Sciatic nerve (tissue), 2 donors: ENCODE data around the gene CTBS. TPM values are rescaled to one million over a fixed set of nuclear protein-coding genes. Genes with fewer than 3 reads are reported as not detected.
"Not testable (repeated sequence)": the region's sequence is repeated elsewhere in the genome, so short reads cannot be mapped to it uniquely, and the experiment has no call there.

Experiments used
- ATAC-seq: fragments of 200-7000 bp; cut with Tn5 transposase; one replicate; pipeline ENCODE4 v1.9.1; 2020; ENCODE audit warnings: mild to moderate bottlenecking, moderate library complexity
- DNase-seq: peaks from one replicate; pipeline ENCODE4 v3.0.0-alpha.2; 2020; ENCODE audit warnings: low spot score
- intact Hi-C: fragments of 100-400 bp; cut with DNase I; formaldehyde crosslinking; loops from one replicate; pipeline ENCODE4 v1.14.2; 2022
- total RNA-seq: library from RNA; stranded (reverse); fragmentation: NEBNext Ultra II Directional; extraction: Animal tissue kit (Norgen Biotek cat#: 25700); gene quantifications from one replicate; pipeline ENCODE4 v1.2.1, GENCODE V29; 2021
- donor health status: DM: no; HTN: no; CAD: no.
- donor health status: DM: no; HTN: no; CAD: no.

The CTBS gene
- total RNA-seq, 1 donor from 2014 or later: 18.1 TPM

DNA sequence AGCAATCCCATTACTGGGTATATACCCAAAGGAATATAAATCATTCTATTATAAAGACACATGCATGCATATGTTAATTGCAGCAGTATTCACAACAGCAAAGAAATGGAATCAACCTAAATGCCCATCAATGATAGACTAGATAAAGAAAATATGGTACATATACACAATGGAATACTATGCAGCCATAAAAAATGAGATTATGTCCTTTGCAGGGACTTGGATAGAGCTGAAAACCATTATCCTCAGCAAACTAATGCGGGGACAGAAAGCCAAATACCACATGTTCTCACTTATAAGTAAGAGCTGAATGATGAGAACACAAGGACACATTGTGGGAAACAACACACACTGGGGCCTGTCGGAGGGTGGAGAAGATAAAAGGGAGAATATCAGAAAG is 20.7 kb upstream of the CTBS start:
- ATAC-seq, intact Hi-C loops: not testable (repeated sequence)

DNA sequence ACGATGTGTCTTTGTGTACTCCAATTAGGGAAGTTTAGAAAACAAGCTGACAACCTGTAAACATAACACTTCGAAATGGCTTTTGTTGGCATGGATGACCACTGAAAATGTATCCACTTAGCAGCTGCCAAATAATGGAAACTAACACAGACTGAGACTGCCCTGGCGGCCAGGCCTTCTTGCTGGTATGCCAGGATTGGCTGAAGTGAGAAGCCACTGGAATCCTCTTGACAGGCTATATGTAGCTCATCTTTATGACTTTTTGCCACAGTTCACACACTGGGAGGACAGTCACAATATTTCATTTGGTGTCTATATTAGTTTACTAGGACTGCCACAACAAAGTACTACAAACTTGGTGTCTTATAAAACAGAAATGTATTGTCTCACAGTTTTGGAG is 12.9 kb upstream of the CTBS start:
- intact Hi-C loops: no loop called here
- no peak for DNase-seq
- ATAC-seq: no peak

More for the DNA sequence above, 20.7 kb upstream of the CTBS start:
- DNase-seq: not testable (repeated sequence)

DNA sequence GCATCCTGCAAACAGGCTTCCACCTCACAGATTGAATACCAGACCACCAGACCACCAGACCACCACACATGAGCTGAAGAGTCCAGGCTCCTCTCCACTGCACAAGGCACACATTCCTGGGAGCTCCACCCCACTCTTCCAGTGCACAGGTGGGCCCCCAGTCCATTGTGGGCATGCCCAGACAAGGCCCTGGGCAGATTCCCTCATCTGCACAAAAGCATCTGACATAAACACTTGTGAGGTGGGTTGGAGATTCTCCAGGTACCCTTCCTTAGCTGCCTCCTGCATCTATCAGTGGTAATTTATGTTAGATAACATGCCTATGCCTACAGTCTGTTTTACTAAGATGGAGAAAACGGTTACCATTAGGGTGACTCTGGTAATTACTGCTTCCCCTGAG is 11.6 kb upstream of the CTBS start:
- ATAC-seq (no peak), DNase-seq (no peak)
- intact Hi-C loops: no loop called here

DNA sequence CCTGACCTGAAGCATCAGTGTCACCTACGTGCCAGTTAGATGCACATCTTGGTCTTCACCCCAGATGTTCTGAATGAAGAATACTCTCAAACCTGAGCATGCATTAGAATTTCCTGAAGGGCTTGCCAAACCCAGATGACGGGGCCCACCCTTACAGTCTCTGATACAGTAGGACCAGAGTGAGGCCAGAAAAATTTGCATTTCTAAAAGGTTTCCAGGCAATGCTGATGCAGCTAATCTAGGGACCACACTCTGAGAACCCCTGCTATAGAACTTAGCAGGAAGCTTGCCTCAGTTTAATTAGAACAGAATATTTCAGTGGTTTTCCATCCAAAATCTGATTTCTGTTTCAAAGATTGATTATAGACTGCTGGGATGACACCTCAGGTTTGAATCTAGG is 9.9 kb upstream of the CTBS start:
- ATAC-seq (no peak), DNase-seq (no peak)
- intact Hi-C loops: no loop called here

DNA sequence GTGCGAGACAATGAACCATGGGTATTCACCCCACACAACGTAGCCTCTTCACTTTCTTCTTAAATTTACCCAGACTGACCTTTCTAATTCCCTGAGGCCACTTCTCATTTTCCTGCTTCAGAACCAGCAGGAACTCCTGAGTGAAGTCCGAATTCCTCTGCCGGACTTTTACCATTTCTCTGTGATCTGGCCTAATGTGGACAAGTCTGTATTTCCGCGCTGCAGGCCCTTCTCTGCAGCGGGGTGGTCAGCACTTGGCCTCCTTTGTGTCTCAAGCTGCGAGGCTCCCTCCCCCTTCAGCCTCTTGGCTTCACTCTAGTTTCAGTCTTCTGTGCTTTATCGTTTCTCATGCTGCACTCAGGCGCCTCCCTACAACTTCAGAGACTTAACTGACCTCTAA is 9.4 kb upstream of the CTBS start:
- DNase-seq (no peak), ATAC-seq (no peak)
- intact Hi-C loops: loop anchor here (1.0 kb wide), 1 partner anchor 22 kb away; no protein-coding TSS in a partner anchor

DNA sequence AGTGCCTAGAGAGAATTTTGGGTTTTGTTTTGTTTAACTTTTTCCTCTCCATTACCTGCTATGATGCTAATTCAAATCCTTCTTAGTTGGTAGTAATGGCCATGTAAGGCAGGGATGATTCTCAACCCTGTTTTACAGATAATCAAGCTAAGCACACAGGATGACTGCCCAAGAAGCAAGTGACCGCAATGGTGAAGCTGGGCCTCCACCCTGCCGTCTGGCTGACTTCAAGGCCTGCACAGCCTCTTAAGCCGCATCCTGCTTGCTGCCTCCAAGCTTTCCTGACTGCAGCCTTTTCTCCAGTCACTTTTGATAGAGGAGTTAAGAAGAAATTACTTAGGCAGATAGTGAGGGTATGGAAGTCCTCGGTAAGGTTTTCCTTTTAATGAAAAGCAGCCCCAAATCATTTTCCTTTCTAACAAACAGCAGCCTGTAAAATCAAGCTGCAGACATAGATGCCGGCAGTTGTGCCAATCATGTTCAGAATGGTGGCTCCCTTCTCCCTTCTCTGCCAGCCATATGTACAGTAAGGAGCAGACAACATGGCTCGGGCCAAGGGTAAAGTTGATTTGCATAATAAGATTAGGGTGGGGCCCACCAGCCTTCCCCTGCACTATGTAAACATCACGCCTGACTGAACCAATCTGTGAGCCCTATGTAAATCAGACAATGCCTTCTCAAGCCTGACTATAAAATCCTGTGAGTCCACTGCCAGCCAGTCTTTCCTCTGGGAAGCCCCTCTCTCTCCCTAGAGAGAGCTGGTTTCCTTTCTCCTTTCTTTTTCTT is 8.8 kb upstream of the CTBS start:
- ATAC-seq (no peak), DNase-seq (no peak)
- intact Hi-C loops: loop anchor here (1.0 kb wide), 1 partner anchor 22 kb away; no protein-coding TSS in a partner anchor

DNA sequence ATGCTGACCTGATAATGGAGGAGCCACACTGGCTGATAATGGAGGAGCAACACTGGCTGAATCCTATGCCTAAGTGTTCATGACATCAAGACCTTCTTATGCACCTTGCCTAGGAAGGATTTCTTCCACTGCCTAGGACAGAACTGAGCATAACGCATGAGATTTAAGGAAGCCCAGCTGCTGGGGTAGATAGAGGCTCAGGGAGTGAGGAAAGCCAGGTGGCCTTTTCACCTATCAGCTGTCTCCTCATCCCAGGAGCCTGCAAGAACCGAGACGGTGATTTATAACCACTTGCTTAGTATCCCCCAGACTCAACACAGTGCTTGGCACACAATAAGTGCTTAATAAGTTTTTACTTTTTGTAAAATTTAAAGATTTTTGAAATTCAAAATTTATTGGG is 7.4 kb upstream of the CTBS start:
- DNase-seq: no peak
- intact Hi-C loops: no loop called here
- no peak for ATAC-seq

DNA sequence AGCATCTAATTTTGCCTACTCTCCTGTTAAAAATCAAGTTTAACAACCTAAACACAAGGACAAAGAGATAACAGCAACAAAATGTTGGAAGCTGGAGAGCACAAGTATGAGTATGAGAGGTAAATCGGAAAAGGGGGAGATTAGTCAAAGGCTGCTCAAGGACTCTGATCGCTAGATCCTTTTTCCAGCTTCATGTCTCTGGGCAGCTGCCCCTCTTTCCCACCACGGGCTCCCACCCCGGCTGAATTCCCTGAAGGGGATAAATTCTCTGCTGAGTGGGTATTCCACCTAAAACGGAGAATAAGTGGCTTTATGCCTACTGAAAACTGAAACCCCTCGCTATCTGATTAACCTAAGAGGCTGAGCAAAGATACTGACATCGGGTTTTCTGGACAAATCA is 696 bp upstream of the CTBS start:
- ATAC-seq: no peak
- DNase-seq: no peak
- intact Hi-C loops: no loop called here

DNA sequence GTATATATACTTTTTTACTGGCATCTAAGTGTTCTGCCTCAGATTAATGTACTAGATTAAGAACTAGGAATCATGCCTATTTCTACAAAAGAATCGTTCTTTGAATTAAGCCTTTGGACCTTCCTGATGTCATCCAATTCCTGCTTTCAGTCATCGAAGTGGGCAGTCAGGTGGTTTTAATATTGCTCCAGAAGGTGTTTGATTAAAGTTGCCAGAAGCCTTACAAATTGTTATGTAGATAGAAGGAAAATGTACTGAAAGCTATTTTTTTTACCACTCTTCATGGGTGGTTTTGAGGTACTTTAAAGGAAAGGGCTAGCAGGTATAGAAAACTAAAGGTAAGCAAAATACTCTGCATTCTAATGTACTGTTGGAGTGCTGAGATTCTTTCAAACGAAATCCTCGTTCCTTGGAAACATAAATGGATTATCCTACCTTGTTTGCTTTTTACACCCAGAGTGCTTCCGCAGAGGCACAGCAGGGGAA is 716 bp downstream of the CTBS start:
- intact Hi-C loops: no loop called here
- DNase-seq (no peak), ATAC-seq (no peak)

DNA sequence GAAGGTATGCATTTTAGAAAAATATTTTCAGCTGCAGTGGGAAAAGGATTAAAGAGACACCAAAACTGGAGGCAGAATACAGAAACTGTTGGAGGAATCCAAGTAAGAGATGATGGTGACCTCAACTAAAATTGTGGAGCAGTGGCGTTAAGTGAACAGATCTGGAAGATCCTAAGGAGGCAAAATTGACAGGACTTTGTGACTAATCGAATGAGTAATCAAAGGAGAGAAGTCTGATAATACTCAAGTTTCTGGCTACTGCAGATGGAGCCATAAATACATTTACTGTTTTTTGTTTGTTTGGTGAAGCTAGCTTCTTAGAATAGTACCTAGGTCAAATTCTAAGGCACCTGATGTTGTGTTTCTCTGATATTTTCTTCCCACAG is 3.1 kb downstream of the CTBS start:
- DNase-seq (no peak), ATAC-seq (no peak)
- intact Hi-C loops: no loop called here

DNA sequence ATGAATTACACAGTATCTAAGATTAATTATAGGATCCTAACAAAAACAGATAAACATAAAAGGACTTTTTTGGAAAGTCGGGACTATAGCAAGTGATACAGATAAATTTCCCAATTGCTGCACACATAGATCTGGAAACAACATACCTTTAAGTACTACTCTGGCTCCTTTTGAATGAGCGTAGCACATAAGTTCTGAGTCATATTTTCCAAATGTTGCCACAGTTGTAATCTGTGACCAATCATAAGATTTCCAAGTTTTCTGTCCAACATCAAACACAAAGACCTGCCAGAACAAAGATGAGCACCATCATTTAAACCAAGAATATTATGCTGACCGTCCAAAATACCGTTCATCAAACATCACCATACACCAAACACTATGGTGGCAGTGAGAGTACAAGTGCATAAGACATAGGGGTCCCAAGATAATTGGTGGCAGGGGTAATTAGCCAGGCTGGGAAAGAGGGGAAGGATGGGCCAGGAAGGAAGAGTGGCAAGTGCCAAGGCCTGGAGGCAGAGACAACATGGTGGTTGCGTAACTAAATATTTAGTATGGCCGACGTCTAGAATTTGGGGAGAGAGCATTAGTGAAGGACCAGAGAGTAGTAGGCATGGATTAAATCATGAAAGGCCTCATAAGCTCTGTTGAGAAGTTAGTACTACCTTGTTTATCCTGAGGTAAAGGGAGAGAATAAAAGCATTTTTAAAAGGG is 3.6 kb downstream of the CTBS start:
- intact Hi-C loops: no loop called here
- DNase-seq: no peak
- ATAC-seq: no peak

DNA sequence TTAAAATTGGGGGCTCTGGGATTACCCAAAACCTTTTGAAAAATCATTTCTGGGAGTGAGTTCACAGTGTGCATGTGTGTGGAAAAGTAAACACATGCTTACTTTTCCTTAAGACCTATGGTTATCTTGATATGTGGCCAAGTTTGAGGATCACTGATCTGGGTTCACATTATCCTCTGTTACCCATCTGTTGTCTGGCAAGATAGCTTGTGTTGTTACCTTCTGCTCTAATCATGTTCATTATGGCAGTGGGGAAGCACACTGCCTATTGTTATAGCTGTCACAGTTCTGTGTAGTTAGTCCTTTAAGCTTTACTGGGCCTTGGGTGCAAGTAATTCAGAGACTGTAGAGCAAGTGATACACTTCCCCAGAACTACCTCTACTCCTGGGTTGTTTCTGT is 5.0 kb downstream of the CTBS start:
- DNase-seq (no peak), ATAC-seq (no peak)
- intact Hi-C loops: no loop called here

DNA sequence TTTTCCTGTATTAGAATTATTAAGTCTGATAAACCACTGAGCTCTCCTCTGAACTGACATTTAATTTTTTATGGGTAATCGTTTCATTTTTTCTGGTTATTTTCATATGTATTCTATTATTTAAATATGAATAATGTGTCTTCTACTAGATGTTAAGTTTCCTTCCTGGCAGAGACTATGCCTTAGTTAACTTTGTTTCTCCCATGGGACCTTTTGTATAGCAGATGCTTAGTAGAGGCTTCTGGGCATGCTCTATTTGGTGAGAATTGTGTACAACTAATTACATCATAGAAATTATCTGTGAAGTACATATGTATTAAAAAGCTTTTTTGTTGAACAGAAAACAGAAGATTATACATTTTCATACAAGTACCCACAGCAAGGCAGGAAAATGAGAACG is 23.4 kb downstream of the CTBS start:
- DNase-seq (no peak), ATAC-seq (no peak)
- intact Hi-C loops: no loop called here

DNA sequence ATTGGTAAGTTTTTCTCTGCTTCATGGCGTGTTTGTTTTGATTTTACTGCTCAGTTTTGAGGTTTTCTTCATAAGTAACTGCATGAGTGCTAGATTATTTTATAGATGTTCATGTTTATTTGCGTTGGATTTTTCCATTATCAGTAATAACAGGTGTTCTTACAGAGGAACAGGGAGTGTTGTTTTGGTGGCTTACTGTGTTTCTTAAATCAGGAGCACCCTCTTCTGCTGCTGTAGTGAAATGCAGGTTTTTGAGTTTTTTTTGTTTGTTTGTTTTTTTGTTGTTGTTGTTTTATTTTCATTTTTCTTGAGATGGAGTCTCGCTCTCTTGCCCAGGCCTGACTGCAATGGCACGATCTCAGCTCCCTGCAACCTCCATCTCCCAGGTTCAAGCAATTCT is 32.6 kb downstream of the CTBS start:
- intact Hi-C loops: no loop called here
- ATAC-seq (no peak), DNase-seq (no peak)

DNA sequence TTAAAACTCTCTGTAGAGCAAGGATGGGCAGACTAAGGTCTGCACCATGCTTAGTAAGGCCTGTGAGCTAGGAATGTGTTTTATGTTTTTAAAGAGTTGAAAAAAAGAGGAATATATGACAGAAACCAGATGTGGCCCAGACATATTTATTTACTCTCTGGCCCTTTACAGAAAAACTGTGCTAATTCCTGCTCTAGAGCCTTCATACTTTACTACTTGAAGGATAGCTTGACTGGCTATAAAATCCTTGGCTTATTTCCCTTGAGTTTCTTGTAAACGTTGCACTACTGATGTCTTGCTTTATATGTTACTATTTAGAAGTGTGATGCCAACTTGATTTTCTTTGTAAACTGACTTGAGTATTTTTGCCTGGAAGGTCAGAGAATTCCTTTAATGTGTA is 33.5 kb downstream of the CTBS start:
- intact Hi-C loops: no loop called here
- DNase-seq (no peak), ATAC-seq (no peak)

DNA sequence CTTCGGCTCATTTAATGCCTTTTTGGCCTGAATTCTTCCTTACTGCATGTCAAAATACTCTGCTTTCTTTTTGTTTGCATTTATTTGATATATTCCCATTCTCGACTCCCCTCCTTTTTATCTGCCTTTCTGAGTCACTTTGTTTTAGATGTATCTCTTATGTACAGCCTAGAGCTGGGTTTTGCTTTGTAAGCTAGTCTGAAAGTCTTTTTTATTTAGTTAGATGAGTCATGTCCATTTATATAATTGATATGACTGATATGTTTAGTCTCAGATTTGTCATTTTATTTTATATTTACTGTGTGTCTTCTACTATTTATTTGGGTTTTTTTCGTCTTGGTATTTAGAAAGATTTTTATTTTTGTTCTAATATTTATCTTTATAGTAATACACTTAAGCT is 34.3 kb downstream of the CTBS start:
- intact Hi-C loops: no loop called here
- ATAC-seq: no peak
- no peak for DNase-seq

DNA sequence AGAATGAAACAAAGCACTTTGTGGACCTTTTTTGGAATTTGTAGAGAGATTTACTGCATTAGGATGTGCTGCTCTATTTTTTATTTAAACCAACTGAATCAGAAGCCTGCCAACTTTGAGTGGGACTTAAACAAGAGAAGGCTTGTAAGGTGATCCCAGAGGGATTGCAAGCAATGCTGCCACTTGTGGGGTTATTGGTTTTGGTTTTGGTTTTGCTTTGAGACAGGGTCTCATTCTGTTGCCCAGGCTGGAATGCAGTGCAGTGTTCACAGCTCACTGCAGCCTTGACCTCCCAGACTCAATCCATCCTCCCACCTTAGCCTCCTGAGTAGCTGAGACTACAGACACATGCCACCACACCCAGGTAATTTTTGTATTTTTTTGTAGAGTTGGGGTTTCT is 35.6 kb downstream of the CTBS start:
- ATAC-seq: no peak
- intact Hi-C loops: no loop called here
- DNase-seq: no peak

DNA sequence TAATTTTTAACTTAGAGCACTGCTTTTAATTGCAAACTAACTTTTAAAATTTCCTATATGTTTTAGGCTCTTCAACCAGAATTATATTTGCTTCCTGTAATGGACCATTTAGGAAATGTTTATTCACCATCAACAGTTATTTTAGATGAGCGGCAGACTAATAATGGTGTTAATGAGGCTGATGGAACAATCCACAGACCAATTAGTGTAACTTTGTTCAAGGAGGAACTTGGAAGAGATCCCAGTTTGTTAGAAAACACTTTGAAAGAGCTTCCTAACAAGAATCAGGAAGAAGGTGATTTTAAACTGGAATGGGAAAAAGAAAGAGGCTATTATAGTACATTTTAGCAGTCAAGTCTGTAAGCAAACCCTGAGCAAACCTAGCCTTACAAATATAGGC is 48.5 kb downstream of the CTBS start:
- ATAC-seq (no peak), DNase-seq (no peak)
- intact Hi-C loops: no loop called here

DNA sequence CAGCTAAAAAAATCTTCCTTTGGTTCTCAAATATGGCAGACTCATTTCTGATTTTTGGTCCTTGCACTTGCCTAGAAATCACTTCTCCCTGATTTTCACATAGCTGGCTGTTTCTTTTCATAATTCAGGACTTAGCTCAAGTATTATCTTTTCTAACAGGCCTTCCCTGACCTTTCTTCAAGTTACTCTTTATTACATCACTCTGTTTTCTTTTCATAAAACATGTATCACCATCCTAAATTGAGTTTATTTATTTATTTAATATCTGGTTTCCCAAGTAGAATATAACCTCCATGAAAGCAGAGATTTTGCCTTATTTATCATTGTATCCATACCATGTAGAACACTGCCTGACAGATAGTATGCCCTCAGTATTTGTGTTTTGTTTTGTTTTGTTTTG is 49.6 kb downstream of the CTBS start:
- ATAC-seq (no peak), DNase-seq (no peak)
- intact Hi-C loops: no loop called here

DNA sequence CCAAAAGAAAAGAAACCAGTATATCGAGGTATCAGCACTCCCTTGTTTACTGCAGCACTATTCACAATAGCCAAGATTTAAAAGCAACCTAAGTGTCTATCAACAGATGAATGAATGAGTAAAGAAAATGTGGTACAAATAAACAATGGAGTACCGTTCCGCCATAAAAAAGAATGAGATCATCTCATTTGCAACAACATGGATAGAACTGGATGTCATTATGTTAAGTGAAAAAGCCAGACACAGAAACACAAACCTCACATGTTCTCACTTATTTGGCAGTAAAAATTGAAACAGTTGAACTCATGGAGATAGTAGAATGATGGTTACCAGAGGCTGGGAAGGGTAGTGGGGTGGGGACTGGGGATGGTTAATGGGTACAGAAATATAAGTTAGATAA is 63.6 kb downstream of the CTBS start:
- intact Hi-C loops: no loop called here
- ATAC-seq (no peak), DNase-seq (no peak)

DNA sequence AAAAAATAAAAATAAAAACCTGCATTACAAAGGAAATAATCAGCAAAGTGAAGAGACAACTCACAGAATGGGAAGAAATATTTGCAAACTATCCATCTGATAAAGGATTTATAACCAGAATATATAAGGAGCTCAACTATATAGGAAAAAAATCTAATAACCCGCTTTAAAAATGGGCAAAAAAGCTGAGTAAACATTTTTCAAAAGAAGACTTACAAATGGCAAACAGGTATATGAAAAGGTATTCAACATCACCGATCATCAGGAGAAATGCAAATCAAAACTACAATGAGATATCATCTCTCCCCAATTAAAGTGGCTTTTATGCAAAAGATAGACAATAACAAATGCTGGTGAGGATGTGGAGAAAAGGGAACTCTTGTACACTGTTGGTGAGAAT is 64.1 kb downstream of the CTBS start:
- intact Hi-C loops: no loop called here
- no peak for DNase-seq
- no peak for ATAC-seq
